GM23338 (cell line): ENCODE results near the gene NME3. TPM values are rescaled to one million over a fixed set of nuclear protein-coding genes. Genes with fewer than 3 reads are reported as not detected.

Source experiments
- ATAC-seq: fragments of 200-7000 bp; cut with Tn5 transposase; 3 replicates; pipeline ENCODE4 v1.9.1; 2020
- DNase-seq: peaks from one replicate; pipeline ENCODE4 v3.0.0-alpha.2; 2015; ENCODE audit warnings: low spot score
- H2AFZ ChIP-seq: fragments of 200-600 bp; sonication (generic); 2 replicates; pipeline ENCODE4 v1.8.0; 2016; ENCODE audit warnings: antibody characterized with exemption, mild to moderate bottlenecking, moderate library complexity
- H3F3A ChIP-seq: fragments of 200-600 bp; sonication (generic); replicated peaks from 2 replicates; pipeline ENCODE4 v1.8.0; 2017; ENCODE audit warnings: antibody characterized with exemption, mixed run types, low read depth
- H3K27ac ChIP-seq: fragments of 200-600 bp; sonication (generic); 2 replicates; pipeline ENCODE4 v1.6.1; 2016; ENCODE audit warnings: low read depth
- H3K27me3 ChIP-seq: fragments of 200-600 bp; sonication (generic); 2 replicates; pipeline ENCODE4 v1.8.0; 2016; ENCODE audit warnings: mild to moderate bottlenecking, mixed run types, moderate library complexity; ENCODE audit not compliant: insufficient read depth
- H3K36me3 ChIP-seq: fragments of 200-600 bp; sonication (generic); 2 replicates; pipeline ENCODE4 v1.8.0; 2016; ENCODE audit warnings: mild to moderate bottlenecking; ENCODE audit not compliant: insufficient read depth
- H3K4me1 ChIP-seq: fragments of 200-600 bp; sonication (generic); 2 replicates; pipeline ENCODE4 v1.8.0; 2016; ENCODE audit warnings: mild to moderate bottlenecking, moderate library complexity; ENCODE audit not compliant: insufficient read depth
- H3K4me2 ChIP-seq: fragments of 200-600 bp; sonication (generic); 2 replicates; pipeline ENCODE4 v1.7.1; 2017; ENCODE audit warnings: mixed run types
- H3K4me3 ChIP-seq: fragments of 200-600 bp; sonication (generic); 2 replicates; pipeline ENCODE4 v1.6.1; 2016; ENCODE audit warnings: mixed run types
- H3K79me2 ChIP-seq: fragments of 200-600 bp; sonication (generic); replicated peaks from 2 replicates; pipeline ENCODE4 v1.8.0; 2017; ENCODE audit warnings: mild to moderate bottlenecking; ENCODE audit not compliant: insufficient read depth
- H3K9me2 ChIP-seq: fragments of 200-600 bp; sonication (generic); 2 replicates; pipeline ENCODE4 v1.8.0; 2017; ENCODE audit not compliant: insufficient read depth
- H4K20me1 ChIP-seq: fragments of 200-600 bp; sonication (generic); replicated peaks from 2 replicates; pipeline ENCODE4 v1.8.0; 2017; ENCODE audit warnings: mild to moderate bottlenecking; ENCODE audit not compliant: insufficient read depth
- H3K27ac Mint-ChIP-seq: 2 replicates; pipeline ENCODE4 v1.8.0; 2020; ENCODE audit warnings: inconsistent platforms, mild to moderate bottlenecking, moderate library complexity, mixed read lengths
- H3K27me3 Mint-ChIP-seq: 3 replicates; pipeline ENCODE4 v1.8.0; 2022; ENCODE audit warnings: low read depth, mild to moderate bottlenecking, moderate library complexity, mixed read lengths, inconsistent platforms; ENCODE audit not compliant: insufficient read depth, poor library complexity
- H3K36me3 Mint-ChIP-seq: 3 replicates; pipeline ENCODE4 v1.8.0; 2021; ENCODE audit warnings: low read depth, mild to moderate bottlenecking, inconsistent platforms, moderate library complexity, mixed read lengths
- H3K4me1 Mint-ChIP-seq: 3 replicates; pipeline ENCODE4 v1.8.0; 2020; ENCODE audit warnings: mild to moderate bottlenecking, inconsistent platforms, mixed read lengths
- H3K4me3 Mint-ChIP-seq: 3 replicates; pipeline ENCODE4 v1.8.0; 2021; ENCODE audit warnings: moderate library complexity, mild to moderate bottlenecking, inconsistent platforms, mixed read lengths
- H3K9me3 Mint-ChIP-seq: 3 replicates; pipeline ENCODE4 v1.8.0; 2020; ENCODE audit warnings: moderate library complexity, mild to moderate bottlenecking, inconsistent platforms, mixed read lengths
- CREB1 ChIP-seq: fragments of 250-450 bp; sonication (Bioruptor Pico); IDR thresholded peaks from 2 replicates; pipeline ENCODE4 v1.5.0; 2020; ENCODE audit warnings: low read depth, mild to moderate bottlenecking, moderate library complexity
- EZH2 ChIP-seq: fragments of 200-600 bp; sonication (generic); IDR thresholded peaks from one replicate; pipeline ENCODE4 v1.8.0; 2017; ENCODE audit warnings: antibody characterized with exemption, mild to moderate bottlenecking, low read depth; ENCODE audit not compliant: unreplicated experiment
- EZH2phosphoT487 ChIP-seq: fragments of 200-600 bp; sonication (generic); IDR thresholded peaks from one replicate; pipeline ENCODE4 v1.8.1; 2018; ENCODE audit warnings: antibody characterized with exemption; ENCODE audit not compliant: unreplicated experiment
- JUNB ChIP-seq: IDR thresholded peaks from one replicate; pipeline ENCODE4 v1.6.1; 2016; ENCODE audit warnings: antibody characterized with exemption; ENCODE audit not compliant: unreplicated experiment
- NANOG ChIP-seq: IDR thresholded peaks from 2 replicates; pipeline ENCODE4 v1.6.1; 2016; ENCODE audit warnings: antibody characterized with exemption, borderline replicate concordance
- POLR2AphosphoS5 ChIP-seq: IDR thresholded peaks from 2 replicates; pipeline ENCODE4 v1.6.1; 2016; ENCODE audit warnings: antibody characterized with exemption, low read depth
- REST ChIP-seq: IDR thresholded peaks from one replicate; pipeline ENCODE4 v1.6.1; 2018; ENCODE audit warnings: antibody characterized with exemption; ENCODE audit not compliant: unreplicated experiment
- STAT1 ChIP-seq: IDR thresholded peaks from one replicate; pipeline ENCODE4 v1.6.1; 2016; ENCODE audit warnings: antibody characterized with exemption; ENCODE audit not compliant: unreplicated experiment
- ZNF114 ChIP-seq: fragments of 250-450 bp; sonication (Bioruptor Pico); IDR thresholded peaks from 2 replicates; pipeline ENCODE4 v1.5.0; 2020; ENCODE audit warnings: mild to moderate bottlenecking, moderate library complexity
- ZNF331 ChIP-seq: fragments of 250-450 bp; sonication (Bioruptor Pico); IDR thresholded peaks from 2 replicates; pipeline ENCODE4 v1.5.0; 2020; ENCODE audit warnings: low read depth, mild to moderate bottlenecking, moderate library complexity
- polyA plus RNA-seq: library from polyadenylated mRNA; unstranded; fragments of >200 nt; fragmentation: Nextera tagmentation; extraction: Ambion mirVana; gene quantifications from 2 replicates; pipeline ENCODE4 v1.2.1, GENCODE V29; 2016
- total RNA-seq: library from RNA; depleted of rRNA; stranded (reverse); fragments of >200 nt; shearing (Covaris generic); gene quantifications from 2 replicates; pipeline ENCODE4 v1.2.3, GENCODE V29; 2014
- TF ChIP-seq, protein P1 (sequence below), 2 experiments: fragments of 200-600 bp in 1 of 2; sonication (generic) in 1 of 2; conservative IDR thresholded peaks; 2 replicates each; pipeline versions ENCODE4 v1.5.1 to v1.6.1; 2016 to 2017; ENCODE audit warnings: antibody characterized with exemption in 2 of 2, low read depth in 2 of 2, mild to moderate bottlenecking in 2 of 2, moderate library complexity in 1 of 2
- TF ChIP-seq, protein P2 (sequence below): fragments of 250-450 bp; sonication (Bioruptor Pico); IDR thresholded peaks from 2 replicates; pipeline ENCODE4 v1.5.0; 2020; ENCODE audit warnings: mild to moderate bottlenecking, moderate library complexity
- TF ChIP-seq, protein P3 (sequence below): IDR thresholded peaks from 2 replicates; pipeline ENCODE4 v1.6.1; 2016; ENCODE audit warnings: antibody characterized with exemption

NME3 gene
- total and polyA plus RNA-seq, 2 experiments from 2014 or later: 95.3 to 130 TPM

DNA sequence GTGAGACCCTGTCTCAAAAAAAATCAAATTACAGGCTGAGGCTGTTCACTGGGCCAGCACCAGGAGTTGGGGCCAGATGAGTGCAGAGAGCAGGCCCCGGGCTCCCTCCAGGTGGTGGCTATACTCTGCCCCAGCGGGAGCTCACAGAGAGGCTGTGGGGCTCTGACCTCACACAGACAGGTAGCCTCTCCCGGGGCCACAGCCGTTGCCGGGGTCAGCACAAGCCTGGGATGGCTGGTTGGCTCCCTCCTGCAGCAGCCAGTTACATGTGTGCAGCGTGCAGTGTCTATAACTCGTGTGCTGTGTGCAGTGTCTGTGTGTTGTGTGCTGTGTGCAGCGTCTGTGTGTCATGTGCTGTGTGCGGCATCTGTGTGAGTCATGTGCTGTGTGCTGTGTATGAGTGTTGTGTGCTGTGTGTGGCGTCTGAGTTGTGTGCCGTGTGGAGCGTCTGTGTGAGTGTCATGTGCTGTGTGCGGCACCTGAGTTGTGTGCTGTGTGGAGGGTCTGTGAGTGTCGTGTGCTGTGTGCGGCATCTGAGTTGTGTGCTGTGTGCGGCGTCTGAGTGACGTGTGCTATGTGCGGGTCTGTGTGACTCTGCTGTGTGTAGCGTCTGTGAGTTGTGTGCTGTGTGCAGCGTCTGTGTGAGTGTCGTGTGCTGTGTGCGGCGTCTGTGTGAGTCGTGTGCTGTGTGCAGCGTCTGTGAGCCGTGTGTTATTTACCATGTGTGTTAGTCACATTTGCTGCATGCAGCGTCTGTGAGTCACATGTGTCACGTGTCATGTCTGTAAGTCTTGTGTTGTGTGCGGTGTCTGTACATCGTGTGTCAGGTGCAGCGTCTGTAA, 44.5 kb downstream of the NME3 start:
- H4K20me1 ChIP-seq: peaks cover 3% of the 10 kb centered on the region; the same call in 1 of the 2 replicates
- no peak for ATAC-seq
- H3K4me1 ChIP-seq: no peaks in the 10 kb centered on the region
- no peak overlapping the region; the same call in 2 of the 3 replicates for H3K4me3 Mint-ChIP-seq
- DNase-seq: no peak
- H3F3A ChIP-seq: no peaks in the 10 kb centered on the region
- TF ChIP-seq, protein P1, sequence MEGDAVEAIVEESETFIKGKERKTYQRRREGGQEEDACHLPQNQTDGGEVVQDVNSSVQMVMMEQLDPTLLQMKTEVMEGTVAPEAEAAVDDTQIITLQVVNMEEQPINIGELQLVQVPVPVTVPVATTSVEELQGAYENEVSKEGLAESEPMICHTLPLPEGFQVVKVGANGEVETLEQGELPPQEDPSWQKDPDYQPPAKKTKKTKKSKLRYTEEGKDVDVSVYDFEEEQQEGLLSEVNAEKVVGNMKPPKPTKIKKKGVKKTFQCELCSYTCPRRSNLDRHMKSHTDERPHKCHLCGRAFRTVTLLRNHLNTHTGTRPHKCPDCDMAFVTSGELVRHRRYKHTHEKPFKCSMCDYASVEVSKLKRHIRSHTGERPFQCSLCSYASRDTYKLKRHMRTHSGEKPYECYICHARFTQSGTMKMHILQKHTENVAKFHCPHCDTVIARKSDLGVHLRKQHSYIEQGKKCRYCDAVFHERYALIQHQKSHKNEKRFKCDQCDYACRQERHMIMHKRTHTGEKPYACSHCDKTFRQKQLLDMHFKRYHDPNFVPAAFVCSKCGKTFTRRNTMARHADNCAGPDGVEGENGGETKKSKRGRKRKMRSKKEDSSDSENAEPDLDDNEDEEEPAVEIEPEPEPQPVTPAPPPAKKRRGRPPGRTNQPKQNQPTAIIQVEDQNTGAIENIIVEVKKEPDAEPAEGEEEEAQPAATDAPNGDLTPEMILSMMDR (conservative IDR thresholded peaks at IDR 0.05; ENCODE audit: low read depth in 2 of 2): no peak
- no peak for TF ChIP-seq ZNF331 (CRISPR knock-in tag)
- no peak for TF ChIP-seq EZH2phosphoT487
- no peak for TF ChIP-seq EZH2
- TF ChIP-seq CREB1 (CRISPR knock-in tag): no peak
- no peak for TF ChIP-seq NANOG
- TF ChIP-seq, protein P2, sequence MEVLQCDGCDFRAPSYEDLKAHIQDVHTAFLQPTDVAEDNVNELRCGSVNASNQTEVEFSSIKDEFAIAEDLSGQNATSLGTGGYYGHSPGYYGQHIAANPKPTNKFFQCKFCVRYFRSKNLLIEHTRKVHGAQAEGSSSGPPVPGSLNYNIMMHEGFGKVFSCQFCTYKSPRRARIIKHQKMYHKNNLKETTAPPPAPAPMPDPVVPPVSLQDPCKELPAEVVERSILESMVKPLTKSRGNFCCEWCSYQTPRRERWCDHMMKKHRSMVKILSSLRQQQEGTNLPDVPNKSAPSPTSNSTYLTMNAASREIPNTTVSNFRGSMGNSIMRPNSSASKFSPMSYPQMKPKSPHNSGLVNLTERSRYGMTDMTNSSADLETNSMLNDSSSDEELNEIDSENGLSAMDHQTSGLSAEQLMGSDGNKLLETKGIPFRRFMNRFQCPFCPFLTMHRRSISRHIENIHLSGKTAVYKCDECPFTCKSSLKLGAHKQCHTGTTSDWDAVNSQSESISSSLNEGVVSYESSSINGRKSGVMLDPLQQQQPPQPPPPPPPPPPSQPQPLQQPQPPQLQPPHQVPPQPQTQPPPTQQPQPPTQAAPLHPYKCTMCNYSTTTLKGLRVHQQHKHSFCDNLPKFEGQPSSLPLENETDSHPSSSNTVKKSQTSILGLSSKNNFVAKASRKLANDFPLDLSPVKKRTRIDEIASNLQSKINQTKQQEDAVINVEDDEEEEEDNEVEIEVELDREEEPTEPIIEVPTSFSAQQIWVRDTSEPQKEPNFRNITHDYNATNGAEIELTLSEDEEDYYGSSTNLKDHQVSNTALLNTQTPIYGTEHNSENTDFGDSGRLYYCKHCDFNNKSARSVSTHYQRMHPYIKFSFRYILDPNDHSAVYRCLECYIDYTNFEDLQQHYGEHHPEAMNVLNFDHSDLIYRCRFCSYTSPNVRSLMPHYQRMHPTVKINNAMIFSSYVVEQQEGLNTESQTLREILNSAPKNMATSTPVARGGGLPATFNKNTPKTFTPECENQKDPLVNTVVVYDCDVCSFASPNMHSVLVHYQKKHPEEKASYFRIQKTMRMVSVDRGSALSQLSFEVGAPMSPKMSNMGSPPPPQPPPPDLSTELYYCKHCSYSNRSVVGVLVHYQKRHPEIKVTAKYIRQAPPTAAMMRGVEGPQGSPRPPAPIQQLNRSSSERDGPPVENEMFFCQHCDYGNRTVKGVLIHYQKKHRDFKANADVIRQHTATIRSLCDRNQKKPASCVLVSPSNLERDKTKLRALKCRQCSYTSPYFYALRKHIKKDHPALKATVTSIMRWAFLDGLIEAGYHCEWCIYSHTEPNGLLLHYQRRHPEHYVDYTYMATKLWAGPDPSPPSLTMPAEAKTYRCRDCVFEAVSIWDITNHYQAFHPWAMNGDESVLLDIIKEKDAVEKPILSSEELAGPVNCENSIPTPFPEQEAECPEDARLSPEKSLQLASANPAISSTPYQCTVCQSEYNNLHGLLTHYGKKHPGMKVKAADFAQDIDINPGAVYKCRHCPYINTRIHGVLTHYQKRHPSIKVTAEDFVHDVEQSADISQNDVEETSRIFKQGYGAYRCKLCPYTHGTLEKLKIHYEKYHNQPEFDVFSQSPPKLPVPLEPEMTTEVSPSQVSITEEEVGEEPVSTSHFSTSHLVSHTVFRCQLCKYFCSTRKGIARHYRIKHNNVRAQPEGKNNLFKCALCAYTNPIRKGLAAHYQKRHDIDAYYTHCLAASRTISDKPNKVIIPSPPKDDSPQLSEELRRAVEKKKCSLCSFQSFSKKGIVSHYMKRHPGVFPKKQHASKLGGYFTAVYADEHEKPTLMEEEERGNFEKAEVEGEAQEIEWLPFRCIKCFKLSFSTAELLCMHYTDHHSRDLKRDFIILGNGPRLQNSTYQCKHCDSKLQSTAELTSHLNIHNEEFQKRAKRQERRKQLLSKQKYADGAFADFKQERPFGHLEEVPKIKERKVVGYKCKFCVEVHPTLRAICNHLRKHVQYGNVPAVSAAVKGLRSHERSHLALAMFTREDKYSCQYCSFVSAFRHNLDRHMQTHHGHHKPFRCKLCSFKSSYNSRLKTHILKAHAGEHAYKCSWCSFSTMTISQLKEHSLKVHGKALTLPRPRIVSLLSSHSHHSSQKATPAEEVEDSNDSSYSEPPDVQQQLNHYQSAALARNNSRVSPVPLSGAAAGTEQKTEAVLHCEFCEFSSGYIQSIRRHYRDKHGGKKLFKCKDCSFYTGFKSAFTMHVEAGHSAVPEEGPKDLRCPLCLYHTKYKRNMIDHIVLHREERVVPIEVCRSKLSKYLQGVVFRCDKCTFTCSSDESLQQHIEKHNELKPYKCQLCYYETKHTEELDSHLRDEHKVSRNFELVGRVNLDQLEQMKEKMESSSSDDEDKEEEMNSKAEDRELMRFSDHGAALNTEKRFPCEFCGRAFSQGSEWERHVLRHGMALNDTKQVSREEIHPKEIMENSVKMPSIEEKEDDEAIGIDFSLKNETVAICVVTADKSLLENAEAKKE (CRISPR knock-in tag): no peak
- no peak for TF ChIP-seq ZNF114 (CRISPR knock-in tag)
- no peak for TF ChIP-seq JUNB
- TF ChIP-seq STAT1: no peak
- no peak for TF ChIP-seq POLR2AphosphoS5
- no peak for TF ChIP-seq REST
- TF ChIP-seq, protein P3, sequence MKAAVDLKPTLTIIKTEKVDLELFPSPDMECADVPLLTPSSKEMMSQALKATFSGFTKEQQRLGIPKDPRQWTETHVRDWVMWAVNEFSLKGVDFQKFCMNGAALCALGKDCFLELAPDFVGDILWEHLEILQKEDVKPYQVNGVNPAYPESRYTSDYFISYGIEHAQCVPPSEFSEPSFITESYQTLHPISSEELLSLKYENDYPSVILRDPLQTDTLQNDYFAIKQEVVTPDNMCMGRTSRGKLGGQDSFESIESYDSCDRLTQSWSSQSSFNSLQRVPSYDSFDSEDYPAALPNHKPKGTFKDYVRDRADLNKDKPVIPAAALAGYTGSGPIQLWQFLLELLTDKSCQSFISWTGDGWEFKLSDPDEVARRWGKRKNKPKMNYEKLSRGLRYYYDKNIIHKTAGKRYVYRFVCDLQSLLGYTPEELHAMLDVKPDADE: no peak
- H3K36me3 ChIP-seq: no peaks in the 10 kb centered on the region; the same call in 1 of the 2 replicates
- peaks cover 2% of the 10 kb centered on the region for H3K27me3 Mint-ChIP-seq
- H3K4me3 ChIP-seq: no peak overlapping the region
- no peaks in the 10 kb centered on the region for H3K9me3 Mint-ChIP-seq
- no peaks in the 10 kb centered on the region for H3K79me2 ChIP-seq
- no peak overlapping the region for H3K4me2 ChIP-seq
- no peaks in the 10 kb centered on the region for H3K9me2 ChIP-seq
- no peak overlapping the region for H3K27ac ChIP-seq
- peaks cover 14% of the 10 kb centered on the region; the same call in 2 of the 3 replicates for H3K36me3 Mint-ChIP-seq
- H3K4me1 Mint-ChIP-seq: no peaks in the 10 kb centered on the region; the same call in 2 of the 3 replicates
- H3K27me3 ChIP-seq: no peaks in the 10 kb centered on the region
- H2AFZ ChIP-seq: no peak overlapping the region
- H3K27ac Mint-ChIP-seq: no peak overlapping the region; the same call in 1 of the 2 replicates
